HG02571 (cell line): ENCODE data around the gene CDK14.

ENCODE experiments used
- ATAC-seq: cut with Tn5 transposase; IDR thresholded peaks from one replicate; pipeline ENCODE4 v1.9.1; 2021; ENCODE audit warnings: mild to moderate bottlenecking, moderate library complexity; ENCODE audit not compliant: unreplicated experiment

Gene CDK14

GRCh38 chr7:90984692-90985091 is 388.6 kb downstream of the CDK14 start:
- no peak for ATAC-seq

- ATAC-seq = no peak
These were observed 392.4 kb downstream of the CDK14 start for GRCh38 chr7:90988516-90988915.

- ATAC-seq = no peak
These were observed 393.1 kb downstream of the CDK14 start for GRCh38 chr7:90988996-90989765.

GRCh38 chr7:90994121-90994520 is 398.0 kb downstream of the CDK14 start:
- ATAC-seq = no peak

GRCh38 chr7:90994601-90995000 is 398.5 kb downstream of the CDK14 start:
- ATAC-seq = no peak

GRCh38 chr7:90995996-90996395 is 399.9 kb downstream of the CDK14 start:
- ATAC-seq = no peak

- ATAC-seq = no peak
These were observed 404.2 kb downstream of the CDK14 start for GRCh38 chr7:90999989-91000979.

GRCh38 chr7:91005024-91005423 is 408.9 kb downstream of the CDK14 start:
- ATAC-seq = no peak

- ATAC-seq = no peak
These were observed 409.7 kb downstream of the CDK14 start for GRCh38 chr7:91005841-91006240.

- no peak for ATAC-seq
These were observed 411.2 kb downstream of the CDK14 start for GRCh38 chr7:91007371-91007770.

- ATAC-seq = no peak
These were observed 417.0 kb downstream of the CDK14 start for GRCh38 chr7:91013078-91013477.

- no peak for ATAC-seq
These were observed 423.7 kb downstream of the CDK14 start for GRCh38 chr7:91019686-91020385.

GRCh38 chr7:91020636-91021385 is 424.7 kb downstream of the CDK14 start:
- ATAC-seq = no peak

- no peak for ATAC-seq
These were observed 425.8 kb downstream of the CDK14 start for GRCh38 chr7:91021956-91022355.

GRCh38 chr7:91025906-91026390 is 429.8 kb downstream of the CDK14 start:
- ATAC-seq = no peak

- ATAC-seq = no peak
These were observed 433.6 kb downstream of the CDK14 start for GRCh38 chr7:91029688-91030087.

- no peak for ATAC-seq
These were observed 434.7 kb downstream of the CDK14 start for GRCh38 chr7:91030680-91031380.

- no peak for ATAC-seq
These were observed 435.6 kb downstream of the CDK14 start for GRCh38 chr7:91031757-91032156.

- ATAC-seq = no peak
These were observed 437.5 kb downstream of the CDK14 start for GRCh38 chr7:91033574-91033973.
